Natural killer cell (primary cell): ENCODE data around the gene ST6GALNAC3. TPM values are rescaled to one million over a fixed set of nuclear protein-coding genes. Genes with fewer than 3 reads are reported as not detected.
"Not testable (repeated sequence)": the region's sequence is repeated elsewhere in the genome, so short reads cannot be mapped to it uniquely, and the experiment has no call there.

Experiments used
- ATAC-seq, 3 donors: fragments of 150-1000 bp in 2 of 3; fragments of 200-7000 bp in 1 of 3; cut with Tn5 transposase; 1 replicate in 1 of 3; 2 replicates in 2 of 3; pipeline ENCODE4 v1.10.0; 2021; ENCODE audit warnings: mild to moderate bottlenecking in 2 of 3, moderate library complexity in 2 of 3
- DNase-seq, 2 donors: peaks; one replicate each; pipeline versions ENCODE4 v3.0.0 to v3.0.0-alpha.2; 2013 to 2021; ENCODE audit warnings: mixed read lengths in 1 of 2
- H3K27ac ChIP-seq: one replicate; pipeline ENCODE4 v1.5.1; 2013; ENCODE audit warnings: mild to moderate bottlenecking, low read length
- H3K27me3 ChIP-seq: one replicate; pipeline ENCODE4 v1.6.1; 2013; ENCODE audit warnings: low read length; ENCODE audit not compliant: control insufficient read depth, insufficient read depth
- H3K36me3 ChIP-seq: one replicate; pipeline ENCODE4 v1.6.1; 2013; ENCODE audit warnings: low read length; ENCODE audit not compliant: control insufficient read depth, insufficient read depth
- H3K4me1 ChIP-seq: one replicate; pipeline ENCODE4 v1.6.1; 2013; ENCODE audit warnings: low read length; ENCODE audit not compliant: control insufficient read depth, insufficient read depth
- H3K4me3 ChIP-seq: one replicate; pipeline ENCODE4 v1.5.1; 2013; ENCODE audit warnings: low read length
- H3K9me3 ChIP-seq: one replicate; pipeline ENCODE4 v1.6.1; 2013; ENCODE audit warnings: low read length; ENCODE audit not compliant: control insufficient read depth, insufficient read depth
- H3K27ac Mint-ChIP-seq, 2 donors: one replicate each; pipeline ENCODE4 v1.8.0; 2022; ENCODE audit warnings: mild to moderate bottlenecking in 2 of 2, mixed read lengths in 2 of 2, moderate library complexity in 1 of 2
- H3K27me3 Mint-ChIP-seq, 2 donors: one replicate each; pipeline ENCODE4 v1.8.0; 2022; ENCODE audit warnings: low read depth in 2 of 2, mixed read lengths in 2 of 2
- H3K36me3 Mint-ChIP-seq: one replicate; pipeline ENCODE4 v1.8.0; 2022; ENCODE audit warnings: mixed read lengths
- H3K4me1 Mint-ChIP-seq, 2 donors: one replicate each; pipeline ENCODE4 v1.8.0; 2022; ENCODE audit warnings: mixed read lengths in 2 of 2
- H3K4me3 Mint-ChIP-seq: one replicate; pipeline ENCODE4 v1.8.0; 2022; ENCODE audit warnings: mild to moderate bottlenecking, moderate library complexity, mixed read lengths
- H3K9me3 Mint-ChIP-seq, 2 donors: one replicate each; pipeline ENCODE4 v1.8.0; 2022; ENCODE audit warnings: mixed read lengths in 2 of 2
- CTCF ChIP-seq: fragments of 200-600 bp; IDR thresholded peaks from one replicate; pipeline ENCODE4 v1.8.0; 2022; ENCODE audit warnings: antibody characterized with exemption
- WGBS: methylation state at CpG from one replicate; pipeline ENCODE4 v1.1.7; 2013; ENCODE audit warnings: missing lambda C conversion rate; ENCODE audit not compliant: insufficient coverage; 5-methylcytosine and 5-hydroxymethylcytosine counted together
- intact Hi-C: fragments of 100-400 bp; cut with micrococcal nuclease; formaldehyde crosslinking; loops from one replicate; pipeline ENCODE4 v1.14.2; 2022
- total RNA-seq, 4 donors: library from RNA; stranded (reverse); fragments of 120-200 nt in 1 of 4; gene quantifications; one replicate each; pipeline versions ENCODE4 v1.2.3 to v1.2.4, GENCODE V29; 2013 to 2022

ST6GALNAC3 gene
- total RNA-seq, 3 donors from 2014 or later (not counting 1 experiment from before 2014, with no cell fraction given), result not detected

- Mint-ChIP-seq H3K36me3 (no peaks in the 10 kb centered on the region), H3K27me3 (no peaks in the 10 kb centered on the region), H3K9me3 (peaks cover 0 to 5% of the 10 kb centered on the region in 2 donors), H3K27ac (no peak overlapping the region), H3K4me3 (no peak overlapping the region), H3K4me1 (no peaks in the 10 kb centered on the region)
- WGBS, result 87% methylated on average over 5 of the region's 6 CpGs
- no peaks in the 10 kb centered on the region for H3K4me1 ChIP-seq
- DNase-seq (no peak), ATAC-seq (no peak)
- TF ChIP-seq CTCF, result no peak
- intact Hi-C loops, result no loop called here
- no peaks in the 10 kb centered on the region for H3K27me3 ChIP-seq
- H3K9me3 ChIP-seq, result no peaks in the 10 kb centered on the region
- H3K36me3 ChIP-seq, result no peaks in the 10 kb centered on the region
- no peak overlapping the region for H3K27ac ChIP-seq
- no peak overlapping the region for H3K4me3 ChIP-seq
These were observed 163.6 kb downstream of the ST6GALNAC3 start for GRCh38 chr1:76238094-76238628.

- Mint-ChIP-seq H3K27ac (no peak overlapping the region), H3K9me3 (peaks cover 0 to 5% of the 10 kb centered on the region in 2 donors), H3K4me3 (no peak overlapping the region), H3K4me1 (no peaks in the 10 kb centered on the region), H3K27me3 (no peaks in the 10 kb centered on the region), H3K36me3 (no peaks in the 10 kb centered on the region)
- DNase-seq, result no peak
- Histone ChIP-seq H3K4me3 (no peak overlapping the region), H3K27me3 (no peaks in the 10 kb centered on the region), H3K9me3 (no peaks in the 10 kb centered on the region), H3K4me1 (no peaks in the 10 kb centered on the region), H3K36me3 (no peaks in the 10 kb centered on the region), H3K27ac (no peak overlapping the region)
- ATAC-seq, result no peak
- no peak for TF ChIP-seq CTCF
- intact Hi-C loops, result no loop called here
- 86% methylated on average over 2 of the region's 3 CpGs for WGBS
These were observed 164.9 kb downstream of the ST6GALNAC3 start for GRCh38 chr1:76239470-76239918.

GRCh38 chr1:76240316-76240715 lies 165.8 kb downstream of the ST6GALNAC3 start:
- Mint-ChIP-seq H3K27ac (no peak overlapping the region), H3K27me3 (peaks cover 0 to 2% of the 10 kb centered on the region in 2 donors), H3K4me3 (no peak overlapping the region), H3K4me1 (no peaks in the 10 kb centered on the region), H3K36me3 (no peaks in the 10 kb centered on the region), H3K9me3 (peaks cover 0 to 5% of the 10 kb centered on the region in 2 donors)
- Histone ChIP-seq H3K27ac (no peak overlapping the region), H3K4me3 (no peak overlapping the region), H3K36me3 (no peaks in the 10 kb centered on the region), H3K9me3 (no peaks in the 10 kb centered on the region), H3K27me3 (no peaks in the 10 kb centered on the region), H3K4me1 (no peaks in the 10 kb centered on the region)
- no peak for ATAC-seq
- intact Hi-C loops, result no loop called here
- DNase-seq, result no peak
- TF ChIP-seq CTCF, result no peak
- WGBS, result 85% methylated on average over 1 of the region's 1 CpG

- DNase-seq, H3K9me3 Mint-ChIP-seq, H3K36me3 Mint-ChIP-seq, H3K27ac ChIP-seq, H3K36me3 ChIP-seq, intact Hi-C loops, H3K4me3 ChIP-seq, ATAC-seq, H3K27me3 ChIP-seq, H3K9me3 ChIP-seq, H3K27me3 Mint-ChIP-seq, H3K4me1 Mint-ChIP-seq, H3K4me1 ChIP-seq, H3K4me3 Mint-ChIP-seq, H3K27ac Mint-ChIP-seq: not testable (repeated sequence)
- WGBS, result no CpG with 5 or more reads among the region's 1 CpG
These were observed 168.0 kb downstream of the ST6GALNAC3 start for GRCh38 chr1:76242587-76242986.
